ENCODE measurements around the gene SLCO6A1.

Gene SLCO6A1

GRCh38 chr5:102450313-102450990 is 48.3 kb downstream of the SLCO6A1 start:
- peak; percentile 9 for DNase-seq

- DNase-seq = no peak
These were observed 65.3 kb downstream of the SLCO6A1 start for GRCh38 chr5:102433473-102433872.

DNA sequence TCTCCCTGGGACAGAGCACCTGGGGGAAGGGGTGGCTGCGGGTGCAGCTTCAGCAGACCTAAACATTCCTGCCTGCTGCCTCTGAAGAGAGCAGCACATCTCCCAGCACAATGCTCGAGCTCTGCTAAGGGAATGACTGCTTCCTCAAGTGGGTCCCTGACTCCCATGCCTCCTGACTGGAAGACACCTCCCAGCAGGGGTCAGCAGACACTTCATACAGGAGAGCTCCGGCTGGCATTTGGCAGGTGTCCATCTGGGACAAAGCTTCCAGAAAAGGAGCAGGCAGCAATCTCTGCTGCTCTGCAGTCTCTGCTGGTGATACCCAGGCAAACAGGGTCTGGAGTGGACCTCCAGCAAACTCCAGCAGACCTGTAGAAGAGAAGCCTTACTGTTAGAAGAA is 77.2 kb downstream of the SLCO6A1 start:
- peak; percentile 36 for DNase-seq

- DNase-seq = no peak
These were observed 80.3 kb downstream of the SLCO6A1 start for GRCh38 chr5:102418531-102418930.

GRCh38 chr5:102414448-102414847 is 84.4 kb downstream of the SLCO6A1 start:
- no peak for DNase-seq

DNA sequence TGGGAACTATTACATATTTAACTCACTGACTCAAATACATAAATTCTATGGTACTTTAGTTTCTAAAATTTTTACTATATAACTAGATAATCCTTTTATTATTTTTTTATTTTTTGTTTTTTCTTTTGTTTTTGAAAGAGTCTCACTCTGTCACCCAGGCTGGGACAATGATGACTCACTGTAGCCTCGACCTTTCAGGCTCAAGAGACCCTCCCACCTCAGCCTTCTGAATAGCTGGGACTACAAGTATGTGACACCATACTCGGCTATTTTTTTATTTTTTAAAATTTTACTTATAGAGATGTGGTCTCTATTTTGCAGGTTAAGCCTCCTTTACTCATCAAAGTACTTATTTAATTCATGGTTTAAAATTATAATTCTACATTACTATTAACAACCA is 110.6 kb downstream of the SLCO6A1 start:
- DNase-seq = no peak

DNA sequence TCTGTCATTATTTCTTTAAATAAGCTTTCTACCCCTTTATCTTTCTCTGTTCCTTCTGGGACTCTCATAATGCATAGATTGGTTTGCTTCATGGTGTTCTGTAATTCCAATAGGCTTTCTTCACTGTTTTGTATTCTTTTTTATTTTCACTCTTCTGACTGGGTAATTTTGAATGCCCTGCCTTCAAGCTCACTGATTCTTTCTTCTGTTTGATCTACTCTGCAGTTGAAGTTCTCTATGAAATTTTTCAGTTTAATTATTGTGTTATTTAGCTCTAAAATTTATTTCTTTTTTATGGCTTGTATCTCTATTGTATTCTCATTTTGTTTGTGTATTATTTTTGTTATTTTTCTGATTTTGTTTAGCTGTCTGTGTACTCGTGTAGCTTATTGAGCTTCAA is 113.4 kb downstream of the SLCO6A1 start:
- DNase-seq = no peak

- no peak for DNase-seq
These were observed 118.6 kb downstream of the SLCO6A1 start for GRCh38 chr5:102380174-102380573.

DNA sequence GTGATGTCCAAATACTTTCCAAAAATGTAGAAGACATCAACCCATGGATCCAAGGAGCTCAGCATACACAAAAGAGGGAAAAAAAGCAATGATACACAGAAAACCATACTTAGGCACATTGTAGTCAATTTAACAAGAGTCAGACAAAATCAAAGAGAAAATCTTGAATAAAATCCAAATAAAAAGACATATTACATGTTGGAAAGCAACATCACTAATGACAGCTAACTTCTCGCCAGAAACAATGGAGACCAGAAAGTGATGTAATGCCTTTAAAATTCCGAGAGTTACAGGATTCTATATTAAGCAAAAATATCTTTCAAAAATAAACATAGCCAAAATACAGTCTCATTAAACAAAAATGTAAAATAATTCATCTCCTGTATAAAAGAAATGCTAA is 122.9 kb downstream of the SLCO6A1 start:
- DNase-seq = no peak

DNA sequence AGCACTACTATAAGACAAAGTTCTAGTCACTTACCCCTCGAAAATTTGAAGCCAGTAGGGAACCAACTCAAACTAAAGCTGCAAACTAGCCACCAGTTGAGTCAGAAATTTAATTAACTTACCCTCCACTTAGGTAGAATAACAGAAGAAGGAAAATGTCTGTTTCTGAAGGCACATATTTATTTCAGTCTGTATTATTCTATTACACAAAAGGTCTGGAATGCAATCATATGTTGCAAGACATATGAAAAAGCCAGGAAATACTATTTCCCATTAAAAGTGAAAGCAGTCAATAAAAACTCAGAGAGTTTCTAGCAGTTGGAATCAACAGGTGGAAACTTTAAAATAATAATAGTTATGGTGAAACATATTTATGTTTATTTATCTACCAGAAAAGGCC is 123.5 kb downstream of the SLCO6A1 start:
- no peak for DNase-seq

- no peak for DNase-seq
These were observed 130.4 kb downstream of the SLCO6A1 start for GRCh38 chr5:102368392-102368791.

DNA sequence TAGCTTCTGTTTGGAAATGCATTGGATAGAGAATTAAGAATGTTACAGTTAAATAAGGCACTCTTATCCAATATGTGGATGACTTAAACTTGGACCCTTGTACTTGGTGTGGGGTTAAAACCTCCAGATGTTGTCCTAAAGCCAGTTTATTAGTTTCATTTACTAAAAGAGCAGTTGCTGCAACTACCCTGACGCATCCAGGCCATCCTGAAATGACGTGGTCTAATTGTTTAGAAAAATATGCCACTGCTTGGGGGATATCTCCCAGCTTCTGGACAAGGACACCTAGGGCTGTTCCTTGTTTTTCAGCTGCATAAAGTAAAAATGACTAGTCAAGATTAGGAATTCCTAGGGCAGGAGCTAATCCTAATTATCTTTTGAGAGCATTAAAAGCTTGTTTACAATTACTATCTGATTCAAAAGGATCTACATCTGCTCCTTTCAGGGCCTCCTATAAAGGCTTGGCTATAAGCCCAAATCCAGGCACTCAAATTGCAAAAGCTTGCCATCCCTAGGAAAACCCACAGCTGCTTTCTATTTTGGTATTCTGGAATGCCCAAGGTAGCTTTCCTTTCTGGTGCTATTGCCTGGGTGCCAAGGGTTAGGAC is 157.0 kb downstream of the SLCO6A1 start:
- no peak for DNase-seq

DNA sequence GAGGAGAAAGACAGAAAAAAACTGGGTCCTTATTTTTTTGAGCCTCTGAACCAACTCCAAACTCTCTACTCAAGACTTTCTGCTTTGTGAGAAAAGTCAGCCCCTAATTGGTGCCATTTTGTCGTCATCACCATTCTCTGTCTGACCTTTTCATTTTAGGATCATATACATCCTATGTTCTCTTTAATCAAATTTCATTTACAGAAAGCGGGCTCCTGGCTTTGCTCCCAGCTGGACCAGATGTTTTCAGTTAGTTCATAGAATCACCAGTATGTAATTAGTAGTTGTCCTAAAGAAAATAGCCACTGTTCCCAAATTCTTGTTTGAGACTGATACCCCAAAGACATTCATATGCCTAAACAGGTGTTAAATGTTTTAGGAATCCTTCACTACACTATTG is 174.1 kb downstream of the SLCO6A1 start:
- no peak for DNase-seq

Measured in DMS53 (cell line).